Uterus (tissue), 2 donors: ENCODE results near the gene PRAMEF33.
"Not testable (repeated sequence)": the region's sequence is repeated elsewhere in the genome, so short reads cannot be mapped to it uniquely, and the experiment has no call there.

ENCODE experiments used
- CTCF ChIP-seq, 4 experiments: fragments of 200-600 bp in 2 of 4; fragments of 450-650 bp in 2 of 4; sonication (generic) in 2 of 4; IDR thresholded peaks; one replicate each; pipeline ENCODE4 v1.5.1; 2016 to 2019; ENCODE audit warnings: antibody characterized with exemption in 4 of 4, mild to moderate bottlenecking in 2 of 4, moderate library complexity in 1 of 4
- POLR2A ChIP-seq, 2 donors: fragments of 450-650 bp; IDR thresholded peaks; one replicate each; pipeline ENCODE4 v1.6.1; 2016; ENCODE audit warnings: antibody characterized with exemption in 2 of 2, mild to moderate bottlenecking in 1 of 2, moderate library complexity in 1 of 2

- TF ChIP-seq POLR2A, CTCF (IDR thresholded peaks at IDR 0.05): not testable (repeated sequence)
These were observed 49.4 kb upstream of the PRAMEF33 start, which contains the start of gene PRAMEF5 for GRCh38 chr1:13253898-13254297.
